Renal cortex interstitium (tissue), 11 donors: ENCODE measurements around the gene TUT4. TPM values are rescaled to one million over a fixed set of nuclear protein-coding genes. Genes with fewer than 3 reads are reported as not detected.

Experiments used
- DNase-seq, 11 donors: peaks; one replicate each; pipeline ENCODE4 v3.0.0-alpha.2; 2013; ENCODE audit warnings: low read depth in 9 of 11, low spot score in 4 of 11; ENCODE audit errors: extremely low read depth in 1 of 11
- polyA plus RNA-seq, 3 donors: library from polyadenylated mRNA; unstranded; fragments of 120-200 nt; gene quantifications; one replicate each; pipeline ENCODE4 v1.2.1, GENCODE V29; 2013; ENCODE audit not compliant: insufficient read length in 3 of 3

TUT4 gene
- polyA plus RNA-seq, 3 donors: 70.7 to 113 (median 86.3) TPM

GRCh38 chr1:52506920-52507546, 45.9 kb downstream of the TUT4 start:
- no peak for DNase-seq

GRCh38 chr1:52506349-52506748, 46.5 kb downstream of the TUT4 start:
- no peak for DNase-seq

- no peak for DNase-seq
Observed at GRCh38 chr1:52504720-52505119, 48.2 kb downstream of the TUT4 start.

- no peak for DNase-seq
Observed at GRCh38 chr1:52503706-52504105, 49.2 kb downstream of the TUT4 start.

DNA sequence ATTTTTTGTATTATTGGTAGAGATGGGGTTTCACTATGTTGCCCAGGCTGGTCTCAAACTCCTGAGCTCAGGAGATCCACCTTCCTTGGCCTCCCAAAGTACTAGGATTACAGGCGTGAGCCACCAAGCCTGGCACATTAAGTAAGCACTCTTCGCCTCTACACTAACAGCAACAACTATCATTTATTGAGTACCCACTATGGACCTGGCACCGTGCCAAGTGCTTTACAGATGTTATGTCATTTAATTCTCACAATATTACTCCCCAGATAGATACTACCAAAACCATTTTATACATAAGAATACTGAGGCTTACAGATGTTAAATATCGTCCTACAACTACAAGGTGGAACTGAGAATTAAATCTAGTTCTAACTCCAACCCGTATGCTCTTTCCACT, 50.1 kb downstream of the TUT4 start:
- DNase-seq: no peak

DNA sequence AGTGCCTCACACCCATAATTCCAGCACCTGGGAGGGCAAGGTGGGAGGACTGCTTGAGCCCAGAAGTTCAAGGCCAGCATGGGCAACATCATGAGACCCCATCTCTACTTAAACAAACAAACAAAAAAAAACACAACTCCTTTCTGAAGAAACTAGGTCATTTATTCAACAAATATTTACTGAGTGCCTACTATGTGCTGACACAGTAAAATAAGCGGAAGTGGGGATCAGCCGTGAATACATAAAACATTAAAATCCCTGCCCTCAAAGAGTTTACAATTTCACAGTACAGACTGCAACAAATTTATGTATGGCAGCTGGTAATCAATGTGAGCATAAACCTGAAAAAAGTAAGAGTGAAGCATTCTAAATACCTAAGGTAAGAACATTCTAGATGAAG, 65.3 kb downstream of the TUT4 start:
- DNase-seq: no peak

GRCh38 chr1:52482326-52483004, 70.4 kb downstream of the TUT4 start:
- no peak for DNase-seq

DNA sequence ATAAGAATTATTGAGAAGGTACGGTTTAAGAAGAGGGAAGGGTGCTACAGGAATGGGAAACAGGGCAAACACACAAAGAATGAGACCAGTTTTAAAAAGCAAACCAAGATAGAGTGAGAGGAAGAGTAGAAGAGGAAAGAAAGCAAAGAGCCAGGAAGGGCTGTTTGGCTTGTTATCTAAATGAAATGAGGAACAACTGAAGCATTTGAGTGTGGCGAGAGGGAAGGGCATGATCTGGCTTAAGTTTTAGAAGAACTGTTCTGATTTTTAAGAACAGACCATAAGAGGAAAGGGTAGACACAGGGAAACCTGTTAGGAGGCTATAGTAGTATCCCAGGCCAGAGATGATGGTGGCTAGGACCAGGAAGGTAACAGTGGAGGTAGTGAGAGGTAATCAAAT, 73.8 kb downstream of the TUT4 start:
- no peak for DNase-seq

GRCh38 chr1:52477876-52478275, 75.0 kb downstream of the TUT4 start:
- peak in 3 of 11 donors; percentile 2 to 9 (median 4) for DNase-seq

GRCh38 chr1:52476943-52477342, 75.9 kb downstream of the TUT4 start:
- no peak for DNase-seq

DNA sequence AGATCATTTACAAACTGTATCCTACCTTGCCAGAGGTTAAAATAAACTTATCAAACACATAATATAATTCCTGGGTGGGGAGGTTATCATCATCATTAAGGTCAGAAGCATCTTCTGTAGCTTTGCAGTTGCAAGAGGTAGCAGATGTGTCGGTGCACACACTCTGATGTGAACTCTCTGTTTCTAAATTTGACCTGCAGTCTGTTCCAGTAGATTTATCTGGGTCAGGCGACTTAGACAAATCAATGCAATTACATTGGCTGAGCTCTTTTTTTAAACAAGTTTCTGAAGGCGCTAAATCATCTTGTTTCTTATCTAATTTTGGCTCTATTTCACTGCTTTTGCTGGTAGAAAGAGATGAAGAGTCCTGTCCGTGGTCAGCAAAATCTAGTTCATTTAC, 78.1 kb downstream of the TUT4 start:
- DNase-seq: no peak

DNA sequence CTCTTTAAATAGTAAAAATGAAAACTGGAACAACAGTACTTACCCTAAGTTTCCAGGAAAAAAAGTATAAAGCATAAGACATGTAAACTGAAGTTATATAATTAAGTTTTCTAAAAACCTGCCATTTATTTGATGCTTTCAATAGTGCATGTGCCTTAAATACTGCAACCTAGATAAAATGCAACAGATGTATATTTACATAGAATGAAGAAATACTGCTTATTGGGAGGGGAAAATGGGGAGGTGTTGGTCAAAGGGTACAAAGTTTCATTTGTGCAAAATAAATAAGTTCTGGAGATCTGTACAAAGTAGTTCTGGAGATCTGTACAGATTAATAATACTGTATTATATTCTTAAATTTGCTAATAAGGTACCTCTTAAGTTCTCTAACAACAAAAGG, 79.9 kb downstream of the TUT4 start:
- no peak for DNase-seq

- no peak for DNase-seq
Observed at GRCh38 chr1:52472384-52472783, 80.5 kb downstream of the TUT4 start.

GRCh38 chr1:52469108-52469507, 83.8 kb downstream of the TUT4 start:
- DNase-seq: no peak

GRCh38 chr1:52463891-52464290, 89.0 kb downstream of the TUT4 start:
- no peak for DNase-seq

DNA sequence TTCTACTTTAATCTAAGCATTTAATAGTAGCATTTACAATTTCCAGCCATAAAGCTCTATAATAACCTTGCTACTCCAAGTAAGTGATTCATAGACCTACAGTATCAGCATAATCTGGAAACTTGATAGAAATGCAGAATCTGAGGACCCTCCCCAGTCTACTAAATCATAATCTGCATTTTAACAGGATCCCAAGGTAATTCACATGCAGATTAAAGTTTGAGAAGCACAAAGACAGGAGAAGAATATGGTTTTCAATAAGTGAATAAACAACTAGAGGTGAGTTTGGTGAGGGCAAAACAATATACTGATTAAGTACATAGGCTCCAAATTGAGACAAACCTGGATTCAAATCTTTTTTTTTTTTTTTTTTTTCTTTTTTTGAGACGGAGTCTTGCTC, 91.1 kb downstream of the TUT4 start:
- DNase-seq: no peak

GRCh38 chr1:52460694-52461093, 92.2 kb downstream of the TUT4 start:
- DNase-seq: no peak

- DNase-seq: no peak
Observed at GRCh38 chr1:52455686-52456085, 97.2 kb downstream of the TUT4 start.

DNA sequence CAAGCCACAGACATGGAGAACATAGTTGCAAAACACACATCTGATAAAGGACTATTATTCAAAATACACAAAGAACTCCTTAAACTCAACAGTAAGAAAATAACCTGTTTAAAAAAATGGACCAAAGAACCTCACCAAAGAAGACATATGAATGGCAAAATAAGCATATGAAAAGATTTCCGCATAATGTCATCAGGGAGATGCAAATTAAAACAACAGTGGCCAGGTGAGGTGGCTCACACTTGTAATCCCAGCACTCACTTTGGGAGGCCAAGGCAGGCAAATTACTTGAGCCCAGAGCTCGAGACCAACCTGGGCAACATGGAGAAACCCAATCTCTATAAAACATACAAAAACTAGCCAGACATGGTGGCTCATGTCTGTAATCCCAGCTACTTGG, 98.1 kb downstream of the TUT4 start:
- no peak for DNase-seq

DNA sequence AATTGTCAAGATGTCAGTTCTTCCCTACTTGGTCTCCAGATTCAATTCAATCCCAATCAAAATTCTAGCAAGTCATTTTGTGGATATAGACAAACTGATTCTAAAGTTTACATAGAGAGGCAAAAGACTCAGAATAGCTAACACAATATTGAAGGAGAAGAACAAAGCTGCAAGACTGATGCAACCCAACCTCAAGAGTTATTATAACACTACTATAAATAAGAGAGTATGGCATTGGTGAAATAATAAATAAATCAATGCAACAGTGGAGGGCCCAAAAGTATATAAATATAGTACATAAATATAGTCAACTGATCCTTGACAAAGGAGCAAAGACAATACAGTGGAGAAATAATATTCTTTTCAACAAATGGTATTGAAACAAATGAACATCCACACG, 98.8 kb downstream of the TUT4 start:
- no peak for DNase-seq

DNA sequence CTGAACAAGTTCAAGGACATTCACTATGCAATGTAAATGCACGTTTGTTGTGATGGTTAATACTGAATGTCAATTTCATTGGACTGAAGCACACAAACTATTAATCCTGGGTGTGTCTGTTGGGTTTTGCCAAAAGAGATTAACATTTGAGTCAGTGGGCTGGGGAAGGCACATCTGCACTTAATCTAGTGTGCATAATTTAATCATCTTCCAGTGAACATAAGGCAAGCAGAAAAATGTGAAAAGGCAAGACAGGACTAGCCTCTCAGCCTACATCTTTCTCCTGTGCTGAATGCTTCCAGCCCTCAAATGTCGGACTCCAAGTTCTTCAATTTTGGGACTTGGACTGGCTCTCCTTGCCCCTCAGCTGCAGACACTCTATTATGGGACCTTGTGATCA, 108.4 kb downstream of the TUT4 start:
- no peak for DNase-seq
